HG03097 (cell line): ENCODE results near the gene SLC12A9.
"Not testable (repeated sequence)": the region's sequence is repeated elsewhere in the genome, so short reads cannot be mapped to it uniquely, and the experiment has no call there.

Experiments
- ATAC-seq: cut with Tn5 transposase; IDR thresholded peaks from one replicate; pipeline ENCODE4 v1.9.1; 2021; ENCODE audit not compliant: unreplicated experiment, low FRiP score

SLC12A9 gene

GRCh38 chr7:100894860-100895700, 42.6 kb downstream of the SLC12A9 start:
- no peak for ATAC-seq

- ATAC-seq = no peak
Observed at GRCh38 chr7:100895701-100895955, 43.1 kb downstream of the SLC12A9 start, which contains the start of gene ACHE. Gene ACHE (minus strand): TSS chr7:100895888. CDS start chr7:100894232, 1,656 bp downstream.

- no peak for ATAC-seq
Observed at GRCh38 chr7:100895956-100896731, 43.6 kb downstream of the SLC12A9 start.

- ATAC-seq = no peak
Observed at GRCh38 chr7:100896732-100897608, 44.5 kb downstream of the SLC12A9 start.

DNA sequence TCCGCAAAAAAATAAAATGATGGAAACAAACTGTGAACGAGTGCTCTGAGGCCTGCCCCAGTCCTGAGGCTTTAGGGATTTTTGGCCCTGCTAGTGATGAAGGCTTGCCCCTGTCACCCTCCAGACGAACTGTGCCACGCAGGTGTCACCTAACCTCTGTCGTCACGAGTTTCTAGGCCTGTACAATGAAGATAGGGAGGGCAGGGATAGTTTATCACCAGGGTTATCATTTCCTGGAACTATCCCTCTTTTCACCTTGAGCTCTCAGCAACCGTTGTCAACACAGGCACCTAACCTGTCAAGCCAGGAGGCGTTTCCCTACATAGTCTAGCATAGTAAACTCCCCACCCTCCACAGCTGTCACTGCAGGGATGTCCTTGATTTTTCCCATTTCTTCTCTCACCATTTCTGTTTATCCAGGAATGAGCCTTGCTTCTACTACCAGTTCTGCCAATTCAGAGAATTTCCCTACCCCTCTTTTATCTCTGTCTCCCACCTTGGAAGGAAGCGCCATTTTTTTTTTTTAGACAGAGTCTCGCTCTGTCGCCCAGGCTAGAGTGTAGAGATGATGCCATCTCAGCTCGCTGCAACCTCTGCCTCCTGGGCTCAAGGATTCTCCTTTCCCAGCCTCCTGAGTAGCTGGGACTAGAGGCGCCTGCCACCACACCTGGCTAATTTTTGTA, 45.4 kb downstream of the SLC12A9 start:
- no peak for ATAC-seq

- no peak for ATAC-seq
Observed at GRCh38 chr7:100899432-100899831, 46.9 kb downstream of the SLC12A9 start.

- ATAC-seq = no peak
Observed at GRCh38 chr7:100900978-100901377, 48.5 kb downstream of the SLC12A9 start.

GRCh38 chr7:100901921-100902332, 49.4 kb downstream of the SLC12A9 start:
- ATAC-seq = no peak

DNA sequence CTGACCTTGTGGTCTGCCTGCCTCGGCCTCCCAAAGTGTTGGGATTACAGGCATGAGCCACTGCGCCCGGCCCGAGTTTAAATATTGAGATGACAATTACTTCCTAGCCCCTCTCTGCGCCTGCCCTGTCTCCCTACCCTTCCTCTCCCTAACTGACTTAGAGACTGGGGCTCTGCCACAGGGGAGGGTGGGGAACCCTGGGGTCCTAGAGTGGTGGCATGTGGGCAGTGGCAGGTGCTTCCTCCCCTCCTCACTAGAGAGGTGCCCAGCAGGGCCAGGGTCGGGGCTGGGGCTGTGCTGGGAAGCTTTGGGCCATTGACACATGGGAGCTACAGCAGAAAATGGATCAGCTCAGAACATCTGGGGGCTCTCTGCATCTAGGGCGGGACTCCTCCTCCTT, 50.1 kb downstream of the SLC12A9 start:
- no peak for ATAC-seq

GRCh38 chr7:100908512-100908911, 56.0 kb downstream of the SLC12A9 start:
- ATAC-seq = no peak

GRCh38 chr7:100910443-100910842, 57.9 kb downstream of the SLC12A9 start:
- ATAC-seq = not testable (repeated sequence)

- ATAC-seq = no peak
Observed at GRCh38 chr7:100911484-100911883, 59.0 kb downstream of the SLC12A9 start.

DNA sequence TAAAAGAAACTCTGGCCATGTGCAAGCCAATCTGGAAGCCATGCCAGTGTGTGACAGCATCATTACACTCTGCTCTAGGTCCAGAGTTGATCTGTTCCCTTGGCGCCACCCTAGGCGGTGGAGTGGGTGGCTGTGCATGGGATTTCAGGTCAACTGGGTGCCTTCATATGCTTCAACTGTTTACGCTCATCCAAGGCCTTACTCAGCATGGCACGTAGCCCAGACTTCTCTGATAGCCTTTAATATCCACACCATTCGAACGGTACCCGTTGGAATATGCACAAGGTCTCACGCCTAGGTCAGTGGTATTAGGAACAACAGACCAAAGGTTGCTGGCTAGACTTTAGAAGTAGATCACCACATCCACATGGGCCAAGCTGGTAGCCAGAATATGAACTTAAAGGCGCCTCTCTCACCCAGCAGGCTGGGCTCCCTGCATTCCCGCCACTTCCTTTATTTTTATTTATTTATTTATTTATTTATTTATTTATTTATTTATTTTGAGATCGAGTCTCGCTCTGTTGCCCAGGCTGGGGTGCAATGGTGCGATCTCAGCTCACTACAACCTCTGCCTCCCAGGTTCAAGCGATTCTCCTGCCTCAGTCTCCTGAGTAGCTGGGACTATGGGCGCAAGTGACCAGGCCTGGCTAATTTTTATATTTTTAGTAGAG, 61.8 kb downstream of the SLC12A9 start:
- no peak for ATAC-seq

DNA sequence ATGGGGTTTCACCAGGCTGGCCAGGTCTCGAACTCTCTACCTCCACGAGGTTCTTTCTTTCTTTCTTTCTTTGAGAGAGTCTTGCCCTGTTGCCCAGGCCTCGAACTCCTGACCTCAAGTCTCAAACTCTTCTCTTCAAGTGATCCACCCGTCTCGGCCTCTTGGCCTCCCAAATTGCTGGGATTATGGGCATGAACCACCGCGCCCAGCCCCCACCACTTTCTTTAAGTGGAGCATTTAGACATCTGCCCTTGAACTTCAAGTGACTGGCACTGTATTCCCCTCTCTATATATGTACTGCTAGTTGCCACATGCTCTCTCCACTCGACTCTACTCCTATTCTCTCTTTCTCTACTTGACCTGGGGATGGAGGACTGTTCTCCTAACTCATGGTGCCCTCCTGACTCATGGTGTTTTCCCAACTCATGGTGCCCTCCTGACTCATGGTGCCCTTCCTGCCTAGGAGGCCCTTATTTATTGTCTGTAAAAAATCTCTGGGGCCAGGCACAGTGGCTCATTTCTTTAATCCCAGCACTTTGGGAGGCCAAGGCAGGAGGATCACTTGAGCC, 62.5 kb downstream of the SLC12A9 start:
- no peak for ATAC-seq
